Suppressor macrophage (primary cell): ENCODE data around the gene OR52D1.

Source experiments
- DNase-seq, 4 experiments: peaks; one replicate each; pipeline ENCODE4 v3.0.0-alpha.2; 2020 to 2022

The OR52D1 gene

DNA sequence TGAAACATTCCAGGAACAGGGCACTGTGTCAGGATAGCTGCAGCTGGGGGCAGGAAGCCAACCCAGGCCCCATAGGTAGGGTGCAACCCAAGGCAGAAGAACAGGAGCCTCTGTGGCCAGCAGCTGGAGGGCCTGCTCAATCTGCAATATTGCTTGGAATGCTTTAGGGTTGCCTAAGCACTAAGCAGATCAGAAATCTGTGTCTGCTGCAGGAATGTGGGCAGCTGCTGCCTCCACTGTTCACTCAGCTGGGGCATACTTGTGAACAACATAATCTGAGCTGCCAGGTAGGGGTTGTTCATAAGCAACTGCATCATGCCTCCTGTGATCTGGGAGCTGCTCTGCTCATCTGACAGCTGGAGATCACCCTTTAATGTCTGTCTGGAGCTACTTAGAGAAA, 26.4 kb downstream of the OR52D1 start:
- no peak for DNase-seq

DNA sequence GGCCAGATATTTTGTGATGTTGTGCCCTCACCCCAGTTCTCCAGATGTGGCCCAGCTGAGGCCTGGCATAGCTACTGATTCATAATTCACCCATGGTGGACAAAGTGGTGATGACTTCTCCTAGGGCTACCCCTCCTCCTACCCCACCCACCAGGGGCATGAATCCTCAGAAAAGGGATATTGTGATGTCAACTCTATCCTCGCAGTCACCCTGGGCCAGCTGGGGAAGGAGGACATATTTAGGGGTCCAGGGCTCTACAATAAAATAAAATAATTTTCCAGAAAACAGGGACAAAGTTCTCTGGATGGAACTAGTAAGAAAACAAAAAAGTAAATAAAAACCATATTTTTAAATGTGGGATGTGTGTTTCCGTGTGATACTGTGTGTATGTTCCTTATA, 28.1 kb downstream of the OR52D1 start, which contains the start of gene UBQLNL:
UBQLNL (minus strand) TSS at position 101 of the 400 bp plus-strand sequence. CDS start 258 bp downstream, outside the sequence.
- no peak for DNase-seq

DNA sequence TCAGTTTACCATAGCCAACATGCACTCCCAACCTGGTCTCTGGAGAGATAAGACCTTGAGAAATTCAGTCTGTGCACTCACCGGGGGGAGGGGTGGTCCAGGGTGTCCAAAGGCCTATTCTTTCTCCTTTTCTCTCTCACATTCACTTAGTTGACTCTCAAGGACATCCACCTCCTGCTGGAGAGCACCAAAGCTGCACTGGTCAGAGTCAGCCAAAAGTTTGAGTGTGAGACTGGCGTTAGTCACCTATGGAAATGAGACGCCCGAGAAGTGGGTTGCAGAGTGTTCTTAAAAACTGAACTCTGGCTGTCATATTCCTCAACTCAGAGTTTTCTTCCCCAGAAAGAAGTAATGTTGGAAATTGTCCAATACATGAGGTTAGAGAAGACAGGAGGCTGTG, 33.1 kb downstream of the OR52D1 start:
- DNase-seq: no peak

DNA sequence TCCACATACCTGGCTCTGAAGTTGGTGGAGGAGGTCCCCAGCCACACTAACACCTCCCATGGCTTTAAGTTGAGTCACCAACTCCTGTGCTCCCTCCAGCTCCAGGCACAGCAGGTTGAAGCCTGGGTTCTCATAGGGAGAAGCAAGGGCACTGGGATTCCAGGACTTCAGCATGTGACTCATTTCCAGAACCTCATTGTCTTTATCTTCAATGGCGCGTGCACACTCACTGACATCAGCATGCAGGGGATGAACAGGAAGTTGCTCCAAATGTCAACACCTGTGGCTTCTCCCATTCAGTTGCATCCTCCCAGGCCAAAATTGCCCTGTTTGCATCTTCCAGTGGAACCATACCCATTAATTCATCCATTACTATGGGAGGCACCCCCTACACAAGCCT, 33.8 kb downstream of the OR52D1 start:
- DNase-seq: no peak

DNA sequence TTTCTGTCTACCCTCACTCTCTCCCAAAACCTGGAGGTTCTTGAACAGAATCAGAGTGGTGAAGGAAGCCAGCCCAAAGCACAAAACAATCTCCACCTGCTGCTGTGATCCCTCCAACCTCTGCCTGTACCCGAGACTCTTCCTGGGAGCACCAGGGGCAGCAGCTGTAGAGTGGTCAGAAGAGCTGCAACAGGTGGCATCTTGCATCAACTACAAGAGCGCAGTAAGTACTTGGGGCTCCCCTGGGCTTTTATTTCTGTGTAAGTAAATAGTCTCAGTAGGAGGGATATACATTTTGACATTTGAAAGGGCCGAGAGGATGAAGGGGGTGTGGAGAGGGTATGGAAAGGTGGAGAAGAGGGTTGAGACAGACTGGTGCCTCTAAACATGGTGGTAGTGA, 36.3 kb downstream of the OR52D1 start:
- no peak for DNase-seq

DNA sequence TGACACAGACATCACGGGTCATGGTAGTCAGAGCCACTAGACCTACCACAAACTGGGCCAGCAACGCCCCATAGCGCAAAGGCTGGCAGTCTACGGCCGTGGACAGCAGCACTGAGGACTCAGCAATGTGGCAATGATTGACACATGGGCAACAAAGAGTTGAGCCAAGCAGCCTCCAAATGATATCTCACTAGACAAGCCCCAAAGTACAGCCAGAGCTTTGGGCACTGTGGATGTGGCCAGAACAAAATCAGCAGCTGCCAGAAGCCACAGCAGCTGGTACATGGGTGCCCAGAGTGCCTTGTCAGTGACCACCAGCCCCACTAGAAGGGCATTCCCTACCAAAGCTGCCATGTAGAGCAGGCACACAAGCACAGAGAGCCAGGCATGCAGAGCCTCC, 39.2 kb downstream of the OR52D1 start:
- no peak for DNase-seq

DNA sequence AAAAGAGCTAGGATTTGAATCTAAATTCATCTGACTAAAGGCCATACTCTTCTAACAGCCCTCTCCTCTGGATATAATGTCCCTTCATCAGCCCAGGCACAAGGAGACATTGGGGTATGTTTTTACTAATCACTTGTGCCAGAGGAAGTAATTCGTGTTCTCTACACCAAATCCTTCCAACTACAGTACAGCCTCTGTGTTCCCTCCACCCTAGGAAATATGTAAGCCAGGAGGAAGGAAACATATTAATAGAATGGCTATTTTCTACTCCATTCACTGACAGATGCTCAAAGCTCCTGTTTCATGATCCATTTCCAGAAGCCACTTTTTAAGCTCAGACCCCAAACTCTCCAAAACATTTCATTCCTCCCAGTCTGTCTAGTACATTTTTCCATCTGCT, 40.0 kb downstream of the OR52D1 start:
- no peak for DNase-seq

DNA sequence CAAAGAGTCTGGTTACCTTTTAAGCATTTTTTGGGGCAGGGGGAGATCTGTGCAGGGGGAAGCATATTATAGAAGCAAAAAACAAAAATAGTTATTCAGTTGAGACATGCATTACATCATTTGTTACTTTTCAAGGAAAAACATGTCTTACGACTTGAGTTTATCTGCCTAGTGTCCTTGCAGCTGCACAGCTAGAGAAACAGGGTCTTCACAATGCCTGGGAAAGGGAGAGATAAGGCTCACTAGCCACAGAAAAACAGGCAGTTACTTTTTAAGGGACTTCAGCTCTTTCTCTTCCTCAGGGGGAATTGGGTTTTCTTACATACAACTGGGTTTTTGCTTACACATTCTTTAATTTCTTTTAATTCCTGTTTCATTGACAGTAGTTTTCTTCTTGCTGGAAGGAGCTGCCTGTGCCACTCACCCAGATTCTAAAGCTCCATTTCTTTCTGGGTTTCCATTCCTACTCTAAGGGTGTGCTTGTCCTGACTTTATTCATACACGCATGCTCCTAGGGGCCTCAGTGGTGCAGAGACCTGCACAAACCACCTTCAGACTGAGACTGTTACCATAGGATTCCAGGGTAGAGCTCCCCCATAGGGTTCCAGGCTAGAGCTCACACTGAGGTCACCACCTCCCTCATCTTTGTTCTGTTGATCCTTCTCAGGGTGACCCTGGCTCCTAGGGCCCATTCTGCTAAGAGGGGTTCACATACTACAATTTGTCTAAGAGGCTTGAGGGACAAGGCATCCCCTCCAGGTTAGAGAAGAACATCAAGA, 42.8 kb downstream of the OR52D1 start:
- DNase-seq: no peak

DNA sequence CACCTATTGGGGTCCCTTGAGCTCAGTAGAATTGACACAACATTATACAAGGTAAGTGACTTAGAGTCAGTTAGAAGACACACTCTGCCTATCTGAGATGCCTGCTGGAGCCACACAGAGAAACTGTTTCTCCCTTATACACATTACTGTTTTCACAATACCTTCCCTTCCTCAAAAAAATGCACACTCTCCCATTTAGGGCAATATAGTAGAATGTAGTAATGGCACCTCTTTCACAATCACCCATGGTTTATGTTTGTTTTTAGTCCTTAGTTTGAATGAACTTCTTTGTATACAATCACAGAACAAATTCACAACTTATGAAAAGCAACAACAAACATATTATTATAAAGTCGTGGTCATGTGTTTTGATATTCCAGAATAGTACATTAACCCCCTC, 45.6 kb downstream of the OR52D1 start:
- DNase-seq: peak; percentile 4 to 46 (median 20)

DNA sequence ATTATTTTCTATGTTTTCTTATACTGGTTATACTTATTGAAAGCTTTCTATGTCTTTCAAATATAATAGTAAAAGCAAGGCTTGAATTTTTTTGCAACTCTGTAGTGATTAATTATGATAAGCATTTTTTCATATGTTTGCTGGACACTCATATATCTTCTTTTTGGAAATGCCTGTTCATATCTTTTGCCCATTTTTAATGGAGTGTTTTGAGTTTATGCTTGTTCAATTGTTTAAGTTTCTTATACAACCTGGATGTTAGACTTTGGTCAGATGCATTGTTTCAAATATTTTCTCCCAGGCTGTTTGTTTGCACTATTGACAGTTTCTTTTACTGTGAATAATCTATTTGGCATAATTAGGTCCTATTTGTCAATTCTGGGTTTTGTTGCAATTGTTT, 48.0 kb downstream of the OR52D1 start:
- DNase-seq: no peak
